K562 (cell line): ENCODE measurements around the gene MYOM3. TPM values are rescaled to one million over a fixed set of nuclear protein-coding genes. Genes with fewer than 3 reads are reported as not detected.

Experiments
- ATAC-seq: fragments of 200-7000 bp; cut with Tn5 transposase; 3 replicates; pipeline ENCODE4 v1.9.1; 2020; ENCODE audit warnings: moderate library complexity
- BruUV-seq: library from RNA; stranded (reverse); fragments of 400-500 nt; replicated peaks from 2 replicates; lab custom pipeline; 2021; lab: Mats Ljungman, UMichigan
- CTCF ChIA-PET: fragments of 300-600 bp; formaldehyde crosslinking; extraction: SDS; loops from one replicate; lab custom pipeline; 2021; ENCODE audit warnings: low intra/inter-chr PET ratio; lab: Yijun Ruan, JAX
- POLR2A ChIA-PET: fragments of 300-600, 350-650 bp; sonication (Branson Sonifier 250); formaldehyde crosslinking; extraction: SDS; loops from one replicate; lab custom pipeline; 2021; ENCODE audit warnings: antibody characterized with exemption, inconsistent platforms; lab: Yijun Ruan, JAX
- DNase-seq, 4 experiments: peaks; one replicate each; pipeline versions ENCODE4 v3.0.0 to v3.0.0-alpha.2; 2011 to 2018; ENCODE audit warnings: low spot score in 3 of 4, mixed read lengths in 3 of 4; ENCODE audit errors: extremely low read depth in 1 of 4
- FAIRE-seq: peaks from 2 replicates; lab custom pipeline; 2011; peaks lifted over from hg19 to GRCh38; lab: Jason Lieb, UNC
- H2AFZ ChIP-seq: 2 replicates; pipeline ENCODE4 v1.6.0; 2011; ENCODE audit warnings: low read depth, low read length, control low read depth, inconsistent platforms
- H3K27ac ChIP-seq: fragments of 200-600 bp; 3 replicates; pipeline ENCODE4 v1.8.0; 2011; ENCODE audit warnings: low read depth, mild to moderate bottlenecking, control low read depth, inconsistent platforms, low read length, moderate library complexity, mixed read lengths; ENCODE audit errors: extremely low read depth
- H3K27me3 ChIP-seq, 2 experiments: fragments of 300-600 bp in 1 of 2; 2 replicates in 1 of 2; 3 replicates in 1 of 2; pipeline versions ENCODE4 v1.6.0 to v1.8.0; 2011; ENCODE audit warnings: inconsistent platforms in 2 of 2, low read length in 2 of 2, mild to moderate bottlenecking in 1 of 2, mixed read lengths in 1 of 2, moderate library complexity in 1 of 2; ENCODE audit not compliant: control insufficient read depth in 2 of 2, insufficient read depth in 2 of 2
- H3K36me3 ChIP-seq: fragments of 300-600 bp; 3 replicates; pipeline ENCODE4 v1.8.0; 2011; ENCODE audit warnings: mild to moderate bottlenecking, low read length, inconsistent platforms; ENCODE audit not compliant: control insufficient read depth, insufficient read depth
- H3K4me1 ChIP-seq, 2 experiments: fragments of 200-600 bp in 1 of 2; replicated peaks in 1 of 2; 2 replicates in 1 of 2; 3 replicates in 1 of 2; pipeline versions ENCODE4 v1.5.1 to v1.8.0; 2011; ENCODE audit warnings: inconsistent platforms in 2 of 2, low read length in 2 of 2, mild to moderate bottlenecking in 1 of 2, mixed read lengths in 1 of 2, moderate library complexity in 1 of 2; ENCODE audit not compliant: control insufficient read depth in 2 of 2, insufficient read depth in 2 of 2
- H3K4me2 ChIP-seq: 2 replicates; pipeline ENCODE4 v1.6.1; 2011; ENCODE audit warnings: low read length, control low read depth, inconsistent platforms, mixed read lengths; ENCODE audit not compliant: insufficient read depth
- H3K4me3 ChIP-seq: fragments of 200-600 bp; sonication (generic), shearing (Covaris generic); 2 replicates; pipeline ENCODE4 v1.5.1; 2016; ENCODE audit warnings: control low read depth, inconsistent platforms
- H3K79me2 ChIP-seq: fragments of 200-600 bp; 3 replicates; pipeline ENCODE4 v1.8.0; 2011; ENCODE audit warnings: low read length, inconsistent platforms; ENCODE audit not compliant: control insufficient read depth, insufficient read depth
- H3K9ac ChIP-seq, 2 experiments: 2 replicates each; pipeline versions ENCODE4 v1.6.0 to v1.6.1; 2011; ENCODE audit warnings: low read depth in 2 of 2, low read length in 2 of 2, control low read depth in 1 of 2, inconsistent platforms in 1 of 2, mild to moderate bottlenecking in 1 of 2, mixed read lengths in 1 of 2; ENCODE audit not compliant: insufficient read depth in 1 of 2
- H3K9me1 ChIP-seq: one replicate; pipeline ENCODE4 v1.6.0; 2011; ENCODE audit warnings: inconsistent platforms, mild to moderate bottlenecking, low read length, moderate library complexity; ENCODE audit not compliant: control insufficient read depth, insufficient read depth
- H3K9me3 ChIP-seq: replicated peaks from 2 replicates; pipeline ENCODE4 v1.5.1; 2011; ENCODE audit warnings: low read depth, low read length, inconsistent platforms; ENCODE audit not compliant: control insufficient read depth, insufficient read depth
- H4K20me1 ChIP-seq: replicated peaks from 2 replicates; pipeline ENCODE4 v1.6.1; 2011; ENCODE audit warnings: low read length, inconsistent platforms, mixed read lengths; ENCODE audit not compliant: control insufficient read depth, insufficient read depth
- DPF2 ChIP-seq: fragments of 450-650 bp; IDR thresholded peaks from 2 replicates; pipeline ENCODE4 v1.6.1; 2016
- FOXP1 ChIP-seq: sonication (generic); formaldehyde crosslinking; IDR thresholded peaks from 2 replicates; pipeline ENCODE4 v1.8.0; 2022; ENCODE audit warnings: mild to moderate bottlenecking, missing genetic modification reagents
- KDM4B ChIP-seq, 2 experiments: fragments of 450-650 bp in 1 of 2; sonication (generic) in 1 of 2; IDR thresholded peaks; 2 replicates each; pipeline ENCODE4 v1.6.1; 2016 to 2017; ENCODE audit warnings: borderline replicate concordance in 2 of 2, antibody characterized with exemption in 1 of 2, low read depth in 1 of 2, mild to moderate bottlenecking in 1 of 2
- PML ChIP-seq: IDR thresholded peaks from 2 replicates; pipeline ENCODE4 v1.6.1; 2012; ENCODE audit warnings: low read length, inconsistent platforms
- RFX7 ChIP-seq: fragments of 250-450 bp; sonication (Bioruptor Pico); IDR thresholded peaks from 2 replicates; pipeline ENCODE4 v1.5.1; 2021; ENCODE audit warnings: mild to moderate bottlenecking
- SMARCA5 ChIP-seq: fragments of 450-650 bp; IDR thresholded peaks from 2 replicates; pipeline ENCODE4 v1.6.1; 2016
- SRSF1 ChIP-seq: fragments of 200-400 bp; formaldehyde crosslinking; IDR thresholded peaks from 2 replicates; pipeline ENCODE4 v1.6.1; 2017; ENCODE audit warnings: mild to moderate bottlenecking, low read depth, low read length, moderate library complexity
- UBTF ChIP-seq, 2 experiments: IDR thresholded peaks; 2 replicates each; pipeline ENCODE4 v1.6.1; 2012; ENCODE audit warnings: improper control_type of control experiment in 2 of 2, low read depth in 2 of 2, low read length in 2 of 2, borderline replicate concordance in 1 of 2
- ZBTB26 ChIP-seq: fragments of 450-650 bp; formaldehyde crosslinking; IDR thresholded peaks from 2 replicates; pipeline ENCODE4 v1.4.0; 2022; ENCODE audit warnings: missing genetic modification characterization
- ZBTB33 ChIP-seq: sonication (generic); formaldehyde crosslinking; IDR thresholded peaks from 2 replicates; pipeline ENCODE4 v1.8.1; 2023; ENCODE audit warnings: mild to moderate bottlenecking, missing genetic modification reagents
- ZNF644 ChIP-seq: fragments of 200-800 bp; sonication (Bioruptor generic); IDR thresholded peaks from 2 replicates; pipeline ENCODE4 v1.6.1; 2016; ENCODE audit warnings: low read depth, missing genetic modification characterization, missing compliant biosample characterization
- WGBS: fragments of 100-300 bp; shearing (Covaris generic); methylation state at CpG from one replicate; pipeline ENCODE4 v1.1.6; 2016; ENCODE audit warnings: low coverage, mixed read lengths; ENCODE audit not compliant: insufficient coverage; ENCODE audit errors: missing lambda C conversion rate; 5-methylcytosine and 5-hydroxymethylcytosine counted together
- in situ Hi-C: fragments of 300-500 bp; cut with MboI; formaldehyde crosslinking; loops from 4 replicates; pipeline ENCODE4 v1.15.0; 2018; ENCODE audit warnings: inconsistent platforms, mixed read lengths
- intact Hi-C: fragments of 100-400 bp; cut with micrococcal nuclease; formaldehyde crosslinking; loops from 2 replicates; pipeline ENCODE4 v1.14.2; 2022
- polyA plus RNA-seq, 8 experiments: library from polyadenylated mRNA; depleted of rRNA in 4 of 8; stranded (reverse) in 5 of 8; unstranded in 3 of 8; fragments of >200 nt; fragmentation: Nextera tagmentation in 2 of 8; fragmentation: Illumina TruSeq in 1 of 8; extraction: Ambion mirVana in 2 of 8; extraction: Trizol in 1 of 8; gene quantifications; 2 replicates each; pipeline versions ENCODE4 v1.2.1 to v1.2.3, GENCODE V29; 2011 to 2014; ENCODE audit warnings: inconsistent platforms in 1 of 8, missing spikeins in 1 of 8
- total RNA-seq, 7 experiments: library from RNA; depleted of rRNA in 6 of 7; stranded (reverse); fragments of >200 nt in 6 of 7; fragmentation: Illumina TruSeq in 2 of 7; extraction: Trizol in 2 of 7; gene quantifications; 2 replicates each; pipeline versions ENCODE4 v1.2.1 to v1.2.3, GENCODE V29; 2011 to 2021; ENCODE audit warnings: low replicate concordance in 1 of 7

Gene MYOM3
- total and polyA plus RNA-seq, 9 of the 15 experiments (the other 6 are each of a cell fraction or from before 2014, with no cell fraction given) = 0.01 TPM; not detected in 8

- Histone ChIP-seq H3K4me1 (no peaks in the 10 kb centered on the region), H3K36me3 (no peaks in the 10 kb centered on the region), H3K27ac (no peak overlapping the region), H2AFZ (no peak overlapping the region), H4K20me1 (peaks cover 6% of the 10 kb centered on the region; the same call in 1 of the 2 replicates), H3K4me2 (no peak overlapping the region), H3K9me3 (no peaks in the 10 kb centered on the region), H3K27me3 (peaks cover 7 to 62% of the 10 kb centered on the region in 2 experiments; a peak in 3 of 5 replicates), H3K9me1 (no peaks in the 10 kb centered on the region), H3K4me3 (no peak overlapping the region), H3K79me2 (no peaks in the 10 kb centered on the region), H3K9ac (no peak overlapping the region)
- no peak for DNase-seq
- 2% methylated on average over 7 of the region's 7 CpGs for WGBS
- intact Hi-C loops (no loop called here), in situ Hi-C loops (no loop called here)
- CTCF ChIA-PET = no interaction called here
- FAIRE-seq = no peak
- POLR2A ChIA-PET = interaction anchor here (0.6 to 1.1 kb wide), 4 partner anchors 8 to 81 kb away, joined by 3 to 4 read pairs (median 3); no protein-coding TSS in a partner anchor
- no TSS peak for BruUV-seq
- ATAC-seq = no peak
- TF ChIP-seq DPF2 = no peak
- no peak for TF ChIP-seq SRSF1
- TF ChIP-seq PML = no peak
- TF ChIP-seq ZBTB33 (CRISPR knock-in tag) = no peak
- TF ChIP-seq SMARCA5 = no peak
- no peak for TF ChIP-seq KDM4B (IDR thresholded peaks at IDR 0.05; ENCODE audit: borderline replicate concordance in 2 of 2, low read depth in 1 of 2)
- TF ChIP-seq UBTF (IDR thresholded peaks at IDR 0.05; ENCODE audit: borderline replicate concordance in 1 of 2, low read depth in 2 of 2, low read length in 2 of 2) = no peak
- TF ChIP-seq ZNF644 (tag) = no peak
- TF ChIP-seq FOXP1 (CRISPR knock-in tag) = no peak
- TF ChIP-seq ZBTB26 = no peak
- TF ChIP-seq RFX7 = no peak
These were observed 10.8 kb upstream of the MYOM3 start for GRCh38 chr1:24122776-24123175.
